OCI-LY7 (cell line): ENCODE results near the gene NCAPH2. TPM values are rescaled to one million over a fixed set of nuclear protein-coding genes. Genes with fewer than 3 reads are reported as not detected.

Source experiments
- BruUV-seq: library from RNA; stranded (reverse); fragments of 400-500 nt; replicated peaks from 2 replicates; lab custom pipeline; 2021; lab: Mats Ljungman, UMichigan
- CTCF ChIA-PET: fragments of 300-600 bp; sonication (Branson Sonifier 250); formaldehyde crosslinking; loops from one replicate; lab custom pipeline; 2022; ENCODE audit warnings: antibody characterized with exemption; ENCODE audit not compliant: unreplicated experiment; lab: Charles Lee
- POLR2A ChIA-PET: fragments of 300-600 bp; sonication (Branson Sonifier 250); formaldehyde crosslinking; loops from one replicate; lab custom pipeline; 2022; ENCODE audit warnings: antibody characterized with exemption; lab: Charles Lee
- DNase-seq: peaks from one replicate; pipeline ENCODE4 v3.0.0-alpha.2; 2015; ENCODE audit warnings: low spot score
- H2AFZ ChIP-seq: fragments of 200-600 bp; sonication (generic), shearing (Covaris generic); 2 replicates; pipeline ENCODE4 v1.6.1; 2014; ENCODE audit warnings: mild to moderate bottlenecking, antibody characterized with exemption, low read length, moderate library complexity
- H3K27ac ChIP-seq: fragments of 200-600 bp; sonication (generic); 2 replicates; pipeline ENCODE4 v1.5.1; 2014; ENCODE audit warnings: mixed run types, low read depth, mild to moderate bottlenecking, moderate library complexity, low read length, inconsistent platforms; ENCODE audit not compliant: poor library complexity, severe bottlenecking
- H3K36me3 ChIP-seq: fragments of 200-600 bp; sonication (generic); 2 replicates; pipeline ENCODE4 v1.6.1; 2014; ENCODE audit warnings: mild to moderate bottlenecking, antibody characterized with exemption, low read length, moderate library complexity, mixed read lengths; ENCODE audit not compliant: insufficient read depth
- H3K4me1 ChIP-seq: fragments of 200-600 bp; sonication (generic); 2 replicates; pipeline ENCODE4 v1.5.1; 2014; ENCODE audit warnings: mild to moderate bottlenecking, low read length; ENCODE audit not compliant: insufficient read depth, poor library complexity, severe bottlenecking
- H3K4me2 ChIP-seq: fragments of 200-600 bp; sonication (generic); 2 replicates; pipeline ENCODE4 v1.6.1; 2014; ENCODE audit warnings: mild to moderate bottlenecking, low read length
- H3K4me3 ChIP-seq: fragments of 200-600 bp; sonication (generic); 2 replicates; pipeline ENCODE4 v1.5.1; 2014; ENCODE audit warnings: mild to moderate bottlenecking, low read depth, low read length; ENCODE audit not compliant: poor library complexity, severe bottlenecking
- H3K79me2 ChIP-seq: fragments of 200-600 bp; sonication (generic); 2 replicates; pipeline ENCODE4 v1.6.1; 2016; ENCODE audit warnings: low read depth, mild to moderate bottlenecking, low read length, moderate library complexity, mixed read lengths; ENCODE audit not compliant: insufficient read depth
- H3K9me2 ChIP-seq: fragments of 200-600 bp; sonication (generic); 2 replicates; pipeline ENCODE4 v1.6.1; 2016; ENCODE audit warnings: mild to moderate bottlenecking, low read length, mixed read lengths; ENCODE audit not compliant: insufficient read depth
- H3K9me3 ChIP-seq: fragments of 200-600 bp; sonication (generic); 2 replicates; pipeline ENCODE4 v1.6.1; 2014; ENCODE audit warnings: mild to moderate bottlenecking, mixed run types, low read length, mixed read lengths
- H4K20me1 ChIP-seq: fragments of 200-600 bp; sonication (generic); 2 replicates; pipeline ENCODE4 v1.6.1; 2014; ENCODE audit warnings: mild to moderate bottlenecking, antibody characterized with exemption, low read length, moderate library complexity, mixed read lengths; ENCODE audit not compliant: insufficient read depth
- CTCF ChIP-seq: fragments of 200-600 bp; sonication (generic); conservative IDR thresholded peaks from 2 replicates; pipeline ENCODE4 v1.5.1; 2014; ENCODE audit warnings: mild to moderate bottlenecking, antibody characterized with exemption, low read length, moderate library complexity, mixed read lengths
- EZH2phosphoT487 ChIP-seq: fragments of 200-600 bp; sonication (generic); IDR thresholded peaks from 2 replicates; pipeline ENCODE4 v1.6.1; 2018; ENCODE audit warnings: low read depth, borderline replicate concordance, mild to moderate bottlenecking, mixed run types, antibody characterized with exemption, low read length, moderate library complexity, mixed read lengths
- intact Hi-C: fragments of 100-400 bp; cut with micrococcal nuclease; formaldehyde crosslinking; loops from one replicate; pipeline ENCODE4 v1.10.0; 2022; ENCODE audit not compliant: unreplicated experiment
- total RNA-seq, 2 experiments: library from RNA; depleted of rRNA in 1 of 2; stranded (reverse); fragments of >200 nt in 1 of 2; shearing (Covaris generic) in 1 of 2; gene quantifications; 2 replicates each; pipeline ENCODE4 v1.2.3, GENCODE V29; 2014 to 2022

Gene NCAPH2
- total RNA-seq, 2 experiments from 2014 or later = 126 to 129 TPM

GRCh38 chr22:50564289-50564688 is 56.3 kb downstream of the NCAPH2 start:
- DNase-seq = no peak
- no peaks in the 10 kb centered on the region for H3K79me2 ChIP-seq
- H3K4me2 ChIP-seq = no peak overlapping the region
- H3K27ac ChIP-seq = no peak overlapping the region
- H3K9me2 ChIP-seq = no peaks in the 10 kb centered on the region
- no peaks in the 10 kb centered on the region for H3K9me3 ChIP-seq
- peaks cover 20% of the 10 kb centered on the region for H3K36me3 ChIP-seq
- no peak overlapping the region for H3K4me3 ChIP-seq
- no peak overlapping the region for H2AFZ ChIP-seq
- H3K4me1 ChIP-seq = peaks cover 6% of the 10 kb centered on the region
- intact Hi-C loops = no loop called here
- TF ChIP-seq EZH2phosphoT487 (no peak), CTCF (no peak)
- CTCF ChIA-PET = no interaction called here
- no TSS peak for BruUV-seq
- POLR2A ChIA-PET = interaction anchor here (1.1 kb wide), 1 partner anchor 56 kb away, joined by 3 read pairs; no protein-coding TSS in a partner anchor
- H4K20me1 ChIP-seq = no peaks in the 10 kb centered on the region

GRCh38 chr22:50567721-50568252 is 59.8 kb downstream of the NCAPH2 start:
- intact Hi-C loops = no loop called here
- ChIA-PET CTCF (no interaction called here), POLR2A (no interaction called here)
- Histone ChIP-seq H3K9me2 (no peaks in the 10 kb centered on the region), H3K79me2 (no peaks in the 10 kb centered on the region), H2AFZ (no peak overlapping the region), H3K27ac (no peak overlapping the region), H3K4me3 (no peak overlapping the region), H3K36me3 (peaks cover 55% of the 10 kb centered on the region), H4K20me1 (no peaks in the 10 kb centered on the region), H3K4me1 (peaks cover 32% of the 10 kb centered on the region), H3K4me2 (no peak overlapping the region), H3K9me3 (no peaks in the 10 kb centered on the region)
- TF ChIP-seq CTCF (no peak), EZH2phosphoT487 (no peak)
- BruUV-seq = no TSS peak
- no peak for DNase-seq

GRCh38 chr22:50568626-50569025 is 60.6 kb downstream of the NCAPH2 start:
- no peak for DNase-seq
- H3K9me3 ChIP-seq = no peaks in the 10 kb centered on the region
- H2AFZ ChIP-seq = no peak overlapping the region
- H3K27ac ChIP-seq = no peak overlapping the region
- no peaks in the 10 kb centered on the region for H3K9me2 ChIP-seq
- TF ChIP-seq EZH2phosphoT487 (no peak), CTCF (no peak)
- BruUV-seq = no TSS peak
- peaks cover 26% of the 10 kb centered on the region for H3K4me1 ChIP-seq
- peaks cover 63% of the 10 kb centered on the region for H3K36me3 ChIP-seq
- H3K4me2 ChIP-seq = no peak overlapping the region
- intact Hi-C loops = no loop called here
- CTCF ChIA-PET = interaction anchor here (0.6 kb wide), 1 partner anchor 52 kb away, joined by 3 read pairs; no protein-coding TSS in a partner anchor
- no peaks in the 10 kb centered on the region for H3K79me2 ChIP-seq
- no peak overlapping the region for H3K4me3 ChIP-seq
- H4K20me1 ChIP-seq = no peaks in the 10 kb centered on the region
- POLR2A ChIA-PET = no interaction called here
